ENCODE measurements around the gene FAM149A. TPM values are rescaled to one million over a fixed set of nuclear protein-coding genes. Genes with fewer than 3 reads are reported as not detected.

FAM149A gene
- polyA plus RNA-seq, 4 donors, result 6.8 to 12.9 (median 9.5) TPM

DNA sequence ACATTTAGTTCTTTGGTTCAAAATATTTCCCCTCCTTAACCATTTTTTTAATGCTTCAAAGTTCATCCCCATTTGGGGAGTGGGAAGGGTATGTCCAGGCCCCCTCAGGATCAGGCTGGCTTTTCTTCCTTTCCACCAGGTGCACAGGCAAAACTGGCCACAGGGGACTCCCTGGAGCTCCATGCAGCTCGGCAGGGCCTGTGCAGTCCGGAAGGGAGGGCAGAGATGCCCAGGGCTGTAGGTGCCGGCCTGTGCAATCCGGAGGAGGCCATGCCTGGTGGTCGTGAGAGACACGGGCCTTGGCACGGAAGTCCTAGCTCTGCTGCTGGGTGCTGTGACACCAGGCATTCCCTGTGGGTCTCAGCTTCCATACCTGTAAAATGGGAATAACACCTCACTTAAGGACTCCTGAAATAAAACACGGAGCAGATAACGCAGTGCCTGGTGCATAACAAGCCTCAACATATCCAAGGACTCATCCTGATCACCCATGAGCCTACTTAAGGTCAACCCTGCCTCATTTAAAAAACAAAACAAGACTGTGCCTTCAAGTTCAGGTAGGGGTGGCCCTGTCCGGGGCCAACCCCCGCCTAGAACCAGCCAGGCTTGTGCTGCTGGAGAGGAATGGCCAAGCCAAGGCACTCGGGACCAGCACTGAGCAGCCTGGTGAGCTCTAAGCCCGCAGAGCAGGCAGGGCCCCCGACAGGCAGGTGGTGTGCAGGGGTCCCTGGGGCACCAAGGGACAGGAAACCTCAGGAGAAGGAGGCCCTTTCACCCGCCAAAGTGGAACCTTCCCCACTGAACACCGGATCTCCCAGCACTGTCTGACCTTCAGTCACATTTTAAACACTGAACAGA lies 65.7 kb downstream of the FAM149A start:
- H3K36me3 ChIP-seq (ENCODE audit: control insufficient read depth in 3 of 3, insufficient read depth in 2 of 3, low read depth in 1 of 3, low read length in 3 of 3), result peaks cover 0 to 17% (median 0%) of the 10 kb centered on the region in 3 donors
- DNase-seq (no peak), FAIRE-seq (no peak)
- no peak overlapping the region for H3K4me3 ChIP-seq (ENCODE audit: low read depth in 1 of 3, low read length in 3 of 3)
- 84 to 92% (median 90%) methylated on average over 16 of the region's 16 CpGs for WGBS, 3 donors
- H3K9me3 ChIP-seq (ENCODE audit: control insufficient read depth in 2 of 2, insufficient read depth in 1 of 2, low read depth in 1 of 2, low read length in 1 of 2), result no peaks in the 10 kb centered on the region
- peaks cover 0 to 10% (median 3%) of the 10 kb centered on the region in 3 donors for H3K4me1 ChIP-seq (ENCODE audit: control insufficient read depth in 3 of 3, insufficient read depth in 2 of 3, low read depth in 1 of 3, low read length in 2 of 3)
- H3K27ac ChIP-seq (ENCODE audit: low read depth in 1 of 3, low read length in 2 of 3), result no peak overlapping the region
- no peaks in the 10 kb centered on the region for H3K27me3 ChIP-seq (ENCODE audit: control insufficient read depth in 3 of 3, insufficient read depth in 3 of 3, low read length in 3 of 3)

DNA sequence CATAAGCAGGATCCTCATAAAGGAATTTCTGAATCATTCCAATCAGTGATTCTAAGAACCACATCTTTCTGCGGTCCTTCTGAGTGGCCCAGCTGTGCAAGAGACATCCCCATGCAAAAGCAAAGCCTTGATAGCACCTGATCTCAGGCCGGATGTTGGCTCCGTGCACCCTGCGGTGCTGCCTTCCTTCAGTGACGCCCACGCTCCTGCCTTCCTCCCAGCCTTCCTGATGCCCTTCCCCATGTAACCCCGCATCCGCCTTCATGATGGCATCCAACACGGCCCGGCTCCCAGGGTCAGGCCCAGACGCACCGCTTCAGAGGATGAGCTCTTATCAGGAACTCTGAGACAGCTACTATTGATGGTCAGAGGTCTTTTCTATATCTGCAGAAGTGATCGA lies 66.5 kb downstream of the FAM149A start:
- Histone ChIP-seq H3K27me3 (ENCODE audit: control insufficient read depth in 3 of 3, insufficient read depth in 3 of 3, low read length in 3 of 3) (no peaks in the 10 kb centered on the region), H3K4me1 (ENCODE audit: control insufficient read depth in 3 of 3, insufficient read depth in 2 of 3, low read depth in 1 of 3, low read length in 2 of 3) (peaks cover 0 to 10% (median 3%) of the 10 kb centered on the region in 3 donors), H3K36me3 (ENCODE audit: control insufficient read depth in 3 of 3, insufficient read depth in 2 of 3, low read depth in 1 of 3, low read length in 3 of 3) (peaks cover 0 to 15% (median 0%) of the 10 kb centered on the region in 3 donors), H3K27ac (ENCODE audit: low read depth in 1 of 3, low read length in 2 of 3) (no peak overlapping the region), H3K4me3 (ENCODE audit: low read depth in 1 of 3, low read length in 3 of 3) (no peak overlapping the region), H3K9me3 (ENCODE audit: control insufficient read depth in 2 of 2, insufficient read depth in 1 of 2, low read depth in 1 of 2, low read length in 1 of 2) (no peaks in the 10 kb centered on the region)
- 86 to 90% (median 89%) methylated on average over 13 of the region's 13 CpGs for WGBS, 3 donors
- DNase-seq, result no peak
- FAIRE-seq, result no peak

DNA sequence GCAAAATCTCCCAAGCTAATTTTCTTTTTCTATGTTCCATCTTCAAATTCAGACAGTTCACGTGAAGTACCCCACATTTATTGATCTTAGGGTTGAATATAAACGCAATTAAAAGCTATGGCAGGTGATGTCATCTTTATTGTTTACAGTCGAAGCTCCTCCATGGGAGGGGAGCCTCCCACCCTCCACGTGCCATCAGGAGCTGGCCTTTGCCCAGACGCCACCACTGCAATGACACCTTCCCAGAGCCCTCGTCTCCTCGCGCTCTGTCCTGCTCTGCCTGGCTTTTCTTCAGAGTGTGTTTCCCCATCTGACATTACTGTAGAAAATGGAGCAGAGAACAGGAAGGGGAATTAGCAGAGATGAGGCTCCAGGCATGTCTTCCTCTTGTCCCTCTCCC lies 68.0 kb downstream of the FAM149A start:
- H3K27me3 ChIP-seq (ENCODE audit: control insufficient read depth in 3 of 3, insufficient read depth in 3 of 3, low read length in 3 of 3), result no peaks in the 10 kb centered on the region
- H3K36me3 ChIP-seq (ENCODE audit: control insufficient read depth in 3 of 3, insufficient read depth in 2 of 3, low read depth in 1 of 3, low read length in 3 of 3), result peaks cover 0 to 13% (median 0%) of the 10 kb centered on the region in 3 donors
- FAIRE-seq, result no peak
- no peaks in the 10 kb centered on the region for H3K9me3 ChIP-seq (ENCODE audit: control insufficient read depth in 2 of 2, insufficient read depth in 1 of 2, low read depth in 1 of 2, low read length in 1 of 2)
- WGBS, 3 donors, result 16 to 57% (median 48%) methylated on average over 2 to 8 of the region's 8 CpGs
- H3K4me3 ChIP-seq (ENCODE audit: low read depth in 1 of 3, low read length in 3 of 3), result no peak overlapping the region
- H3K4me1 ChIP-seq (ENCODE audit: control insufficient read depth in 3 of 3, insufficient read depth in 2 of 3, low read depth in 1 of 3, low read length in 2 of 3), result peaks cover 0 to 7% (median 3%) of the 10 kb centered on the region in 3 donors
- DNase-seq, result peak; percentile 50 to 70
- no peak overlapping the region for H3K27ac ChIP-seq (ENCODE audit: low read depth in 1 of 3, low read length in 2 of 3)

DNA sequence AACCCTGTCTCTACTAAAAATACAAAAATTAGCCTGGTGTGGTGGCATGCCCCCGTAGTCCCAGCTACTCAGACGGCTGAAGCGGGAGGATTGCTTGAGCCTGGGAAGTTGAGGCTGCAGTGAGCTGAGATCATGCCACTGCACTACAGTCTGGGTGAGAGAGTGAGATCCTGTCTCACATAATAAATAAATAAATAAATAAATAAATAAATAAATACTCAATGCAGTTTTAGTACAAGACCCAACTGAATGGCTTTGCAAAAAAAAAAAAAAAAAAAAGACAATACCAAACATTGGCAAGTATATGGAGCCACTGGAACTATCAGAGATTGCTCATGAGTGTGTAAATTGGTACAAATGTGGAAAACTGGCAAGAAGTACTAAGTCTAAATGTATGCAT lies 83.6 kb downstream of the FAM149A start:
- WGBS, 3 donors, result 76 to 97% (median 84%) methylated on average over 3 of the region's 3 CpGs
- FAIRE-seq (no peak), DNase-seq (no peak)
- Histone ChIP-seq H3K4me1 (ENCODE audit: control insufficient read depth in 3 of 3, insufficient read depth in 2 of 3, low read depth in 1 of 3, low read length in 2 of 3) (peaks cover 3 to 15% (median 7%) of the 10 kb centered on the region in 3 donors), H3K27me3 (ENCODE audit: control insufficient read depth in 3 of 3, insufficient read depth in 3 of 3, low read length in 3 of 3) (no peaks in the 10 kb centered on the region), H3K9me3 (ENCODE audit: control insufficient read depth in 2 of 2, insufficient read depth in 1 of 2, low read depth in 1 of 2, low read length in 1 of 2) (no peaks in the 10 kb centered on the region), H3K4me3 (ENCODE audit: low read depth in 1 of 3, low read length in 3 of 3) (no peak overlapping the region), H3K27ac (ENCODE audit: low read depth in 1 of 3, low read length in 2 of 3) (no peak overlapping the region), H3K36me3 (ENCODE audit: control insufficient read depth in 3 of 3, insufficient read depth in 2 of 3, low read depth in 1 of 3, low read length in 3 of 3) (no peaks in the 10 kb centered on the region)

DNA sequence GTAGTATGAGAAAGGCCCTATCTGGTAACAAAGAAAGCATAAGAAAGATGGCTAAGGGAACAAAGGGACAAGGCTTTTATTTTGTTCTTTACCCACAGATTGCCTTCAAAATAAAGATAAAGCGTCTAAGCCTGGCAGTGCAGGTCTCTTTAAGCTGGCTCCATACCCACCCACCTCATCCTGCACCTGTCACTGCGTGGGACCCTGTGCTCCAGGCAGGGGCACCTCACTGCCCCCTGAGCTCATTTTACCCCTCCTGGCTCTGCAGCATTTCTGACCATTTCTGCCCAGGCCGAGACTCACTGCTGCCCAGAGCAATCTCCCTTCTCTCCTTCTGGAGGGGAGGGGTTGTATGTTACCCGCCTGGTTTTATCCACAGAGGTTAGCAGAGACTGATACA lies 85.2 kb downstream of the FAM149A start:
- FAIRE-seq (no peak), DNase-seq (peak in 1 of 2 donors; percentile 37)

DNA sequence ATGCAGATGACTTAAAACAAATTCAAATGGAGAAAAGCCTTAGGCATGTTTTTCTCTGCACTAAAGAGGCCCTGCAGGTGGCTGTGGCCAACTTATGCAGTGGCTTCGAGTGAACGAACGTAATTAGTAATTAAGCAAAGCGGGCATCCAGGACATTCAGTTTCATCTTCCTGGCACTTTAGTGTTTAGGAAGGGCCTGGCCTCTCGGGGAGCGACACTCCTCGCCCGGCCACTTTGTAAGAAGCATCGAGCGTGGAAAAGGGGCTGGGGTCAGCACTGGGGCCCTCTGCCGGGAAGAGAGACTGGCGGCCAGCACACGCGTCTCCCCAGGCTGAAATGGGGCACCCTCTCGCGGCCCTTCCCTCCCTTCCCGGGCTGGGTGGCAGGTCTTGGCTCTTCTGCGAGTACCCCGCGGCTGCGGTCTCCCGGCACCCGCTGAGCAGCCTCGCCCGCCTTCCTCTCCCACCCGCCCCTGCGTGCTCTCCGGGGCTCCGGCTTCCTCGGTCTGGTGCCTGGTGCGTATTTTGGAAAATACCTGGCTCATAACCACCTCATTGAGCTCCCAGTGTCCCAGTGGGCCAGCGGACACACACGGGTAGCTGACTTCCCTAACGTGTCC lies 86.2 kb downstream of the FAM149A start:
- WGBS, 3 donors, result 0 to 1% (median 0%) methylated on average over 26 to 34 of the region's 34 CpGs
- Histone ChIP-seq H3K4me1 (ENCODE audit: control insufficient read depth in 3 of 3, insufficient read depth in 2 of 3, low read depth in 1 of 3, low read length in 2 of 3) (peaks cover 7 to 22% (median 9%) of the 10 kb centered on the region in 3 donors), H3K27me3 (ENCODE audit: control insufficient read depth in 3 of 3, insufficient read depth in 3 of 3, low read length in 3 of 3) (no peaks in the 10 kb centered on the region), H3K9me3 (ENCODE audit: control insufficient read depth in 2 of 2, insufficient read depth in 1 of 2, low read depth in 1 of 2, low read length in 1 of 2) (no peaks in the 10 kb centered on the region), H3K27ac (ENCODE audit: low read depth in 1 of 3, low read length in 2 of 3) (peak overlapping the region; percentile 99 to 100 (median 100)), H3K36me3 (ENCODE audit: control insufficient read depth in 3 of 3, insufficient read depth in 2 of 3, low read depth in 1 of 3, low read length in 3 of 3) (peaks cover 0 to 13% (median 4%) of the 10 kb centered on the region in 3 donors), H3K4me3 (ENCODE audit: low read depth in 1 of 3, low read length in 3 of 3) (peak overlapping the region; percentile 85 to 100 (median 95))
- FAIRE-seq (no peak), DNase-seq (peak in 1 of 2 donors; percentile 47)

More for the DNA sequence above, 85.2 kb downstream of the FAM149A start:
- Histone ChIP-seq H3K4me1 (ENCODE audit: control insufficient read depth in 3 of 3, insufficient read depth in 2 of 3, low read depth in 1 of 3, low read length in 2 of 3) (peaks cover 7 to 22% (median 9%) of the 10 kb centered on the region in 3 donors), H3K9me3 (ENCODE audit: control insufficient read depth in 2 of 2, insufficient read depth in 1 of 2, low read depth in 1 of 2, low read length in 1 of 2) (no peaks in the 10 kb centered on the region), H3K4me3 (ENCODE audit: low read depth in 1 of 3, low read length in 3 of 3) (no peak overlapping the region), H3K27ac (ENCODE audit: low read depth in 1 of 3, low read length in 2 of 3) (peak overlapping the region; percentile 30 to 100 (median 70)), H3K36me3 (ENCODE audit: control insufficient read depth in 3 of 3, insufficient read depth in 2 of 3, low read depth in 1 of 3, low read length in 3 of 3) (peaks cover 0 to 7% (median 0%) of the 10 kb centered on the region in 3 donors), H3K27me3 (ENCODE audit: control insufficient read depth in 3 of 3, insufficient read depth in 3 of 3, low read length in 3 of 3) (no peaks in the 10 kb centered on the region)
- 16 to 47% (median 31%) methylated on average over 4 of the region's 4 CpGs for WGBS, 3 donors

DNA sequence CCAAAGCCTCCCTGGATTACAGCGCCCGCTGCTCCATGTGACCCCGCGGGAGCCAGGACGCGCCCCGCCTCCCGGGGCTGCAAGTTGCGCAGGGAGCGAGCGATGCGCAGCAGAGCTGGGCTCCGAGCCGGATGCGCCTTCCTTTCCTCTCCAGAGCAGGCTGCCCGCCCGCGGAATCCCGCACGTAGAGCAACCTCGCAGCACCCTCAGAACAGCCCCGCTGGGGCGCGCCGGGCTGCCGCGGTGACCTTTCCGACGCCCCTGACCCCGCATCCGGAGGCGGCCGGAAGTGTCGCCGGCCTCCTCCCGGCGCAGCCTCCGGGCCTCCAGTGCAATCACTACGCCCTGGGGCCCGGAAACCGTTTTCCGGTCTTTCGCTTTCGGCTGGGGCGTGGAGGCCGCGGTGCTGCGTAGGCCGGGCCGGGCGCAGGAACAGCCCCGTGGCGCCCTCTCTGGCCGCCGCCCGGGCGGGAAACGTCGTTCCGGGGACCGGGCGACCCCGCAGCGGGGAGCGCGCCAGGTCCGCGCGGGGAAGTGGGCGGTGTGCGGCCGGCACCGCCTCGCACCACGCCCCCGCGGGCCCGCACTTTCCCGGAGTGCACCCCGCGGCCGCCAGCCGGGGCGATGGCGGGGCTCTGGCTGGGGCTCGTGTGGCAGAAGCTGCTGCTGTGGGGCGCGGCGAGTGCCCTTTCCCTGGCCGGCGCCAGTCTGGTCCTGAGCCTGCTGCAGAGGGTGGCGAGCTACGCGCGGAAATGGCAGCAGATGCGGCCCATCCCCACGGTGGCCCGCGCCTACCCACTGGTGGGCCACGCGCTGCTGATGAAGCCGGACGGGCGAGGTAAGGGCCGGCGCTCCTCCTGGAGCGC lies 86.9 kb downstream of the FAM149A start, which contains the start of gene CYP4V2:
TSS of gene CYP4V2 (plus strand) at position 368 of the 866 bp plus-strand sequence. CDS start at position 625, 257 bp downstream.
- 0 to 1% (median 0%) methylated on average over 56 to 107 of the region's 107 CpGs for WGBS, 3 donors
- Histone ChIP-seq H3K27me3 (ENCODE audit: control insufficient read depth in 3 of 3, insufficient read depth in 3 of 3, low read length in 3 of 3) (no peaks in the 10 kb centered on the region), H3K4me1 (ENCODE audit: control insufficient read depth in 3 of 3, insufficient read depth in 2 of 3, low read depth in 1 of 3, low read length in 2 of 3) (peaks cover 7 to 22% (median 9%) of the 10 kb centered on the region in 3 donors), H3K4me3 (ENCODE audit: low read depth in 1 of 3, low read length in 3 of 3) (peak within 1 kb of the TSS; percentile 85 to 100 (median 95)), H3K27ac (ENCODE audit: low read depth in 1 of 3, low read length in 2 of 3) (peak within 1 kb of the TSS; percentile 99 to 100 (median 100)), H3K36me3 (ENCODE audit: control insufficient read depth in 3 of 3, insufficient read depth in 2 of 3, low read depth in 1 of 3, low read length in 3 of 3) (peaks cover 0 to 18% (median 6%) of the 10 kb centered on the region in 3 donors), H3K9me3 (ENCODE audit: control insufficient read depth in 2 of 2, insufficient read depth in 1 of 2, low read depth in 1 of 2, low read length in 1 of 2) (peaks cover 0 to 2% of the 10 kb centered on the region in 2 donors)
- no peak for FAIRE-seq
- peak; percentile 90 to 96 for DNase-seq
